ENCODE results near the gene CHIA.

The CHIA gene

GRCh38 chr1:111281411-111281810, 9.2 kb upstream of the CHIA start:
- no peak for TF ChIP-seq CTCF (IDR thresholded peaks at IDR 0.05; ENCODE audit: control insufficient read depth, extremely low read depth, insufficient read depth)
- DNase-seq (ENCODE audit: low read depth), result no peak
- H3K4me3 ChIP-seq (ENCODE audit: low read depth, low read length), result no peak overlapping the region

DNA sequence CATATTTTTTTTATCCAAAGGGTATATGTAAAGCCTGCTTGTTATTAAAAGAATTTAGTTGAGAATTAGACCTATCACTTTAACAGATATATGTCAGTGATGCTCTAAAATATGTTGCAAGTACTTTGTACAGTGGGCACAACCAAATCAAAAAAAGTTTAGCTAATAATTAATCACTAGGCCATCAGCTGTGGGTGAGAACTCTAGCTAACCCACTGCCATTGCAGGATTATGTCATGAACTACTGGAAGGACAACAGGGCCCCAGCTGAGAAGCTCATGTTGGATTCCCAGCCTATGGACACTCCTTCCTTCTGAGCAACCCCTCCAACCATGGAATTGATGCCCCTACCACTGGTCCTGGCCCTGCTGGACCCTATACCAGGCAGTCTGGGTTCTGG, 6.8 kb upstream of the CHIA start:
- no peak for DNase-seq (ENCODE audit: low read depth)

GRCh38 chr1:111285879-111286278, 4.8 kb upstream of the CHIA start:
- DNase-seq (ENCODE audit: low read depth), result no peak
- TF ChIP-seq CTCF (IDR thresholded peaks at IDR 0.05; ENCODE audit: control insufficient read depth, extremely low read depth, insufficient read depth), result no peak
- no peak overlapping the region for H3K4me3 ChIP-seq (ENCODE audit: low read depth, low read length)

More for the DNA sequence above, 6.8 kb upstream of the CHIA start:
- TF ChIP-seq CTCF (IDR thresholded peaks at IDR 0.05; ENCODE audit: control insufficient read depth, extremely low read depth, insufficient read depth), result no peak
- no peak overlapping the region for H3K4me3 ChIP-seq (ENCODE audit: low read depth, low read length)

DNA sequence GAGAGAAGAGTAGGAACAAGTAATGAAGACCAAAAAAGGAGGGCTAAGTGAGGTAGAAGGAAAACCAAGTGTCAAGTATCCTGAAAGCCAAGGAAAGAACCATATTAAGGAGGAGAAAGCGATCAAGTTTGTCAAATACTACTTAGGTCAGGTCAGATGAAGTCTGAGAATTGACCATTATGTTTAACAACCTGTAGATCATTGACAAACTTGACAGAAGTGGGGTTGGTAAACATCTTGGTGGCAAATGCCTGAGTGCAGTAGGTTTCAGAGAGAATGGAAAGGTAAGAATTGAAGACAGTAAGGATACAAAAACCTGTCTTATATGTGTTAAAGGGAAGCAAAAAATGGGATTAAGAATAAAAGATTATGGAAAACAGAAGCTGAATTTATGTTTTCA, 3.7 kb upstream of the CHIA start:
- TF ChIP-seq CTCF (IDR thresholded peaks at IDR 0.05; ENCODE audit: control insufficient read depth, extremely low read depth, insufficient read depth), result no peak
- no peak overlapping the region for H3K4me3 ChIP-seq (ENCODE audit: low read depth, low read length)
- DNase-seq (ENCODE audit: low read depth), result no peak

GRCh38 chr1:111289371-111289770, 1.3 kb upstream of the CHIA start:
- TF ChIP-seq CTCF (IDR thresholded peaks at IDR 0.05; ENCODE audit: control insufficient read depth, extremely low read depth, insufficient read depth), result no peak
- no peak for DNase-seq (ENCODE audit: low read depth)
- H3K4me3 ChIP-seq (ENCODE audit: low read depth, low read length), result no peak overlapping the region

DNA sequence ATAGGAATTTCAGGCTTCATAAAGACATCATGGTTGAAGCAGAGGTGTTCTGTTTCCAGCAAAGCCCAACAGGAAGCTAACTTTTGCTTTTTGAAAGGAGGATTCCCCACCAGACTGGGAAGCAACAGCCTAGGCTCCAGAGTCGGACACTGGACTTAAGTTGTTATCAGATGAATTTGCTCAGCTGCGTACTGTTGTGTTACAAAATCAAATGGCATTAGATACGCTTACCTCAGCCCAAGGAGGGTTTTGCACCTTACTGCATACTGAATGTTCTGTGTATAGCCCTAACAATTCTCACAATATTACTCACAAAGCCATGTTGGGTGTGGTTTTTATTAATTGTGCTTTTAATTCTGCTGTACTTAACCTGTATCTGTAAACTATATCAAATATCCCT, 547 bp upstream of the CHIA start:
- no peak overlapping the region for H3K4me3 ChIP-seq (ENCODE audit: low read depth, low read length)
- no peak for TF ChIP-seq CTCF (IDR thresholded peaks at IDR 0.05; ENCODE audit: control insufficient read depth, extremely low read depth, insufficient read depth)
- no peak for DNase-seq (ENCODE audit: low read depth)

DNA sequence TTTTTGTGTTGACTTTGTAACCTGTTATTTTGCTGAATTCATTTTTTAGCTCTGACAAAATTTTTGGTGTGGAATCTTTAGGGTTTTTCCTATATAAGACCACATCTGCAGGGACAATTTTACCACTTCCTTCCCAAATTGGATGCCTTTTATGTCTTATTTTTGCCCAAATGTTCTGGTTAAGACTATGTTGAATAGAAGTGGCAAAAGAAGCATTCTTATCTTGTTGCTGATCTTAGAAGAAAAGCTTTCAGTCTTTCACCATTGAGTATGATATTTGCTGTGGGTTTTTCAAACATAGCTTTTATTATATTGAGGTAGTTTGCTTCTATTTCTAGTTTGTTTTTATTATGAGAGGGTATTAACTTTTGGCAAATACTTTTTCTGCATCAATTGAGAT, 3.7 kb downstream of the CHIA start:
- no peak overlapping the region for H3K4me3 ChIP-seq (ENCODE audit: low read depth, low read length)
- no peak for TF ChIP-seq CTCF (IDR thresholded peaks at IDR 0.05; ENCODE audit: control insufficient read depth, extremely low read depth, insufficient read depth)
- DNase-seq (ENCODE audit: low read depth), result no peak

All from LNCaP clone FGC (cell line).